HEK293T (cell line): ENCODE results near the gene TBKBP1.

Source experiments
- ARNT ChIP-seq: fragments of 450-650 bp; IDR thresholded peaks from 2 replicates; pipeline ENCODE4 v1.6.1; 2017; ENCODE audit warnings: mild to moderate bottlenecking
- CTBP1 ChIP-seq: fragments of 450-650 bp; IDR thresholded peaks from 2 replicates; pipeline ENCODE4 v1.6.1; 2016; ENCODE audit warnings: borderline replicate concordance
- FOXA1 ChIP-seq: fragments of 450-650 bp; IDR thresholded peaks from 2 replicates; pipeline ENCODE4 v1.6.1; 2016; ENCODE audit warnings: mild to moderate bottlenecking
- FOXM1 ChIP-seq: fragments of 450-650 bp; IDR thresholded peaks from 2 replicates; pipeline ENCODE4 v1.6.1; 2017; ENCODE audit warnings: mild to moderate bottlenecking, borderline replicate concordance
- L3MBTL2 ChIP-seq: fragments of 450-650 bp; conservative IDR thresholded peaks from 2 replicates; pipeline ENCODE4 v1.6.1; 2016; ENCODE audit warnings: mild to moderate bottlenecking
- SP1 ChIP-seq: fragments of 450-650 bp; IDR thresholded peaks from 2 replicates; pipeline ENCODE4 v1.6.1; 2017
- SUZ12 ChIP-seq: fragments of 450-650 bp; IDR thresholded peaks from 2 replicates; pipeline ENCODE4 v1.6.1; 2016; ENCODE audit warnings: mild to moderate bottlenecking
- TARDBP ChIP-seq: fragments of 450-650 bp; IDR thresholded peaks from 2 replicates; pipeline ENCODE4 v1.6.1; 2016

DNA sequence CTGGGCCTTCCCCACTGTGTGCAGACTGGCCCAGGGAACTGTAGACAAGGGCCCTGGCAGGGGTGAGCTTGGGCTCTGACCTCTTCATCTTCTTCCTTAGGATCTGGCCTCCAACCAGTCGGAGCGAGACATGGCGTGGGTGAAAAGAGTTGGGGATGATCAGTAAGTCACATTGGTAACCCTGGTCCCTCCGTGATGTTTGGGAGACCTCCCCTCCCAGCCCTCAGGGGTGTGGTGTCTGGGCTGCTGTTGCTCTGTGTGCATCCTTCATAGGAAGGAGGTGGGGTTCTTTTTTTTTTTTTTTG is 5.5 kb downstream of the TBKBP1 start:
- TF ChIP-seq FOXA1 (no peak), FOXM1 (no peak), SUZ12 (no peak), SP1 (no peak), L3MBTL2 (no peak), ARNT (no peak), TARDBP (no peak), CTBP1 (no peak)
